GM13976 (cell line): Measurements from ENCODE around the gene ARHGAP10.
A peak's percentile ranks its signal among the peaks of the same experiment; 100 is the strongest.

ENCODE experiments used
- DNase-seq: peaks from one replicate; pipeline ENCODE4 v3.0.0; 2012; ENCODE audit warnings: low spot score
- CTCF ChIP-seq: IDR thresholded peaks from 2 replicates; pipeline ENCODE4 v1.5.1; 2012; ENCODE audit warnings: borderline replicate concordance, mild to moderate bottlenecking; ENCODE audit not compliant: insufficient read depth; ENCODE audit errors: extremely low read depth, missing control alignments, control extremely low read depth
- in situ Hi-C: fragments of 300-500 bp; cut with MboI; formaldehyde crosslinking; loops from one replicate; pipeline ENCODE4 v1.12.0; 2022; ENCODE audit warnings: low sequenced_read_pairs, mixed read lengths, inconsistent platforms; ENCODE audit not compliant: unreplicated experiment

The ARHGAP10 gene

DNA sequence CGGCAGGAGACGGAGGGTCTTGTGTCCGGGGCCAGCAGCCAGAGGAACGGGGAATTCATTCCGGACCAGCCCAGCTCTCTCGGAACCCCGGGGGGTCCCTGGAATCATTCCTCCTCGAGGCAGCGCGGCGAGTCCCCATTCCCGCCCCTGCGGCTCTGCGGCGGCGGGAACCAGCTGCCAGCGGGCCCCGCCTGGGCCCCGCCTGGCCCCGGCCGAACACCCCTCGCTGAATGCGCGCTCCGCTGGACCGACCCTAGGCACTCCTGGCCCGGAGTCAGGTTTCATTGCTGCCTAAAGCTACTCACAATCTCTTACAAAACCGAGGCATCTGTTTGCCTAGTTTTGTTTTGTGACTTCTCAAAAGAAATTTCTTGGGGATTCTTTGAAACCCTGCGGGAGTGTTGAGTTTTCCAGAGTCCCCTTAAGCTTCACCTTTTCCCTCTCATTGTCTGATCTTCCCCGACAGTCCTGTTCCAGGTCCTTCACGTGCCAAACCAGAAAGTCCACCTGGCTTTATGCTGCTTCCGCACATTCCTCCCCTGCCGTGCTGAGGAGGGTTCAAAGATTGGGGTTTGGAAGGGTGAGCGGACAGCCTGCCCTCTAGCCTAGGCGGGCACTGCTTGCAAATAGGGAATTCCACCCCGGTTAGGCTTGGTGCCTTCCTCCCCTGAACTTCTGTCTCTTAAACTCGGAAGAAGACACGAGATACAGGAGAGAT is 789 bp downstream of the ARHGAP10 start:
- in situ Hi-C loops: no loop called here
- TF ChIP-seq CTCF: no peak
- DNase-seq: peak; percentile 41

DNA sequence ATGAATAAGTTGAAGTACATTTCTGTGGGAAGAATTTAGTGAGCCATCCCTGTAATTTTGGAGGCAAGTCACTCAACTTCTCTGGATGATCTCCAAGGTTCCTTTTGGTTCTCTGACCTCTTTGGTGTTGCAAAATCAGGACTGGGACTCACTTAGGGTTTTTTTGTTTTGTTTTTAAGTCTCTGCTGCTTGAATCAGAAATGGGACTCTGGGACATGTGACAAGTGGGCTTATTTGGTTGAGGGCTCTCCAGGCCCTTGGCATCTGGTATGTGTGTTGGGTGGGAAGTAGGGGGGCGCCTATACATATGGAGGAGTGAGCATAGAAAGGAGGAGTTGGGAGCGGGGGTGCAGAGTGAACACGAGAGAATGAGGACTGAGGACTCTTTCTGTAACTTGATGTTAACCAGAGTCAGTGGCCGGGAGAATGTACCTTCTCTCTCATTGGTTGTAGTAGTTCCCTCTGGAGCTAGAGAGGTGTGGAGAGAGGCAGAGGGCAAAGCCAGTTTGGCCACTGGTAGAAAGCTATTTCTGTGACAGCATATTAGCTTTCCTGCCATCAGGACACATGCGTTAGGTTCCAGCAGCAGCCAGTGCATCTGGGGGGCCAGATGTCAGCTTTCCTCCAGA is 1.9 kb downstream of the ARHGAP10 start:
- TF ChIP-seq CTCF: no peak
- in situ Hi-C loops: no loop called here
- DNase-seq: no peak

DNA sequence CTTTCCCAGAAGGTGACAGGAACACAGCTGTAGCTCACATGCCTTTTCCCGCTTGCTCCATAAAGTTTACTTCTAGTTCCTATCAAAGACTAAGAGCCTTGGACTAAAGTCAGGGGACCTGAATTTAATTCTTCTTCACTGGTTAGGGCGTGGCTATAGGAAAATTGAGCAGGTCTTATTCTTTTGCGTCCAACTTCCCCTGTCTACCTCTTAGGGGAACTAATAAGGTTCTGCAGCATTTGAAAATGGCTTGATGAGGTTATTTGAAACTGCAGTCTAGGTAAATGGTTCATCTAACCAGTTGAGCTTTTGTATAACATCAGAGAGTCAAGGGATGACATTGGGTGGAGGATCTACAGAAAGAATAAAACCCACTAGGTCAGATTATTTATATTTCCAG is 2.6 kb downstream of the ARHGAP10 start:
- no peak for DNase-seq
- TF ChIP-seq CTCF: no peak
- in situ Hi-C loops: no loop called here

DNA sequence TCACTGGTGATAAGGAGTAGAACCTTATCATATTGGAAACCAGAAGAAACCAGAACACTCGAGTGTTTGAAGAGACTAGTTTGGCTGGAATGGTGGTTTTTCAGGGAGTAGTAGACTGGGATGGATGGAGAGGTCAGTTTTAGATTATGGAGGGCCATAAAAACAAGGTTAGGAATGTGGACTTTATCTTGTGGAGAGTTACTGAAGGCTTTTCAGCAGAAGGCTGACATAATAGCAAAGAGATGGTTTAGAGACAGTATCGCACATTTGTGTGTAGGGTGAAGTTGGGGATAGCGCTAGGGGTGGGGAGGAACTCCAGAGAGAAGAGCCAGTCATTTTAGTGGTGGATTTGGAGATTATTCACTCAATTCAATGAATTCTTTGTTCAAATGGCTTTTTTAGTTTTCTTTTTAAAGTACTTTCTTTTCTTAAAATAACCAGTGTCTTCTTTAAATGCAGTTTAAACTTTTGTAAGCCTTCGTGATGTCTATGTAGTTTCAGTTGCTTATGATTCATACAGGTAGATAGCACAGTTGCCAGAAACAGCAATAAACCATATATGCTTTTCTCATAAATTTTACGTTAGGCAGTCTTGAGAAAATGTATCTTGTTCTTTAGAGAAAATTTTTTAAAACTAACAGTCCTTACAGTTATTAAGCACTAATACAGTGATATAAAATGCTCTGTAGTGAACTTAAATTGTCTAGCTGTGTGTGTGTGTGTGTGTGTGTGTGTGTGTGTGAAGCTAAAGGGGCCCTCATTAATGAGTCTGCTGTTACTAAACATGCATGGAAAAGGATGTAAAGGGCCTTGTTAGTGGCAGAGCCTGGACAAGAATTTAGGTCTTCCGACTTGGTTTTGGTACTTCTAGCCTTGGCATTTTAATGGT is 3.8 kb downstream of the ARHGAP10 start:
- peak; percentile 56 for DNase-seq
- no peak for TF ChIP-seq CTCF
- in situ Hi-C loops: no loop called here

GRCh38 chr4:147736458-147736857 is 4.6 kb downstream of the ARHGAP10 start:
- DNase-seq: no peak
- no peak for TF ChIP-seq CTCF
- in situ Hi-C loops: no loop called here

DNA sequence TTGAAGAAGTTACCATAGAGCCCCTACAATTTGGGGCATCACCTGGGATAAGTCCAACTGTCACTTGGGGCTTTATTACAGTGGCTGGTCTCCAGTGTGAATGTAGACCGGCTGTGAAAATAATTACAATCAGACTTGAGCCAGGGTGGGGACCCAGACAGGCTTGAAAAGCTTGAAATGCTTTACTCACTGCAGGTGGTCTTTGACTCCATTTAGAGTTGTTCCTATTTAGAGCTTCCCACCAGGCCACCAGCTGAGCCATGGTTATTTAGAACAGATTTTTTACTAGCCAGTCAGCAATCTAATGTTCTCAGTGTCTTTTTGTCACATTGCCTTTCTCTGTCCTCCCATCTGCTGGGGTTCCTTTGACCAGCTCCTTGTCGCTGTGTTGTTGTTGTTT is 5.7 kb downstream of the ARHGAP10 start:
- TF ChIP-seq CTCF: no peak
- in situ Hi-C loops: no loop called here
- no peak for DNase-seq
